ENCODE results near the gene APOH.

Gene APOH, protein sequence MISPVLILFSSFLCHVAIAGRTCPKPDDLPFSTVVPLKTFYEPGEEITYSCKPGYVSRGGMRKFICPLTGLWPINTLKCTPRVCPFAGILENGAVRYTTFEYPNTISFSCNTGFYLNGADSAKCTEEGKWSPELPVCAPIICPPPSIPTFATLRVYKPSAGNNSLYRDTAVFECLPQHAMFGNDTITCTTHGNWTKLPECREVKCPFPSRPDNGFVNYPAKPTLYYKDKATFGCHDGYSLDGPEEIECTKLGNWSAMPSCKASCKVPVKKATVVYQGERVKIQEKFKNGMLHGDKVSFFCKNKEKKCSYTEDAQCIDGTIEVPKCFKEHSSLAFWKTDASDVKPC

DNA sequence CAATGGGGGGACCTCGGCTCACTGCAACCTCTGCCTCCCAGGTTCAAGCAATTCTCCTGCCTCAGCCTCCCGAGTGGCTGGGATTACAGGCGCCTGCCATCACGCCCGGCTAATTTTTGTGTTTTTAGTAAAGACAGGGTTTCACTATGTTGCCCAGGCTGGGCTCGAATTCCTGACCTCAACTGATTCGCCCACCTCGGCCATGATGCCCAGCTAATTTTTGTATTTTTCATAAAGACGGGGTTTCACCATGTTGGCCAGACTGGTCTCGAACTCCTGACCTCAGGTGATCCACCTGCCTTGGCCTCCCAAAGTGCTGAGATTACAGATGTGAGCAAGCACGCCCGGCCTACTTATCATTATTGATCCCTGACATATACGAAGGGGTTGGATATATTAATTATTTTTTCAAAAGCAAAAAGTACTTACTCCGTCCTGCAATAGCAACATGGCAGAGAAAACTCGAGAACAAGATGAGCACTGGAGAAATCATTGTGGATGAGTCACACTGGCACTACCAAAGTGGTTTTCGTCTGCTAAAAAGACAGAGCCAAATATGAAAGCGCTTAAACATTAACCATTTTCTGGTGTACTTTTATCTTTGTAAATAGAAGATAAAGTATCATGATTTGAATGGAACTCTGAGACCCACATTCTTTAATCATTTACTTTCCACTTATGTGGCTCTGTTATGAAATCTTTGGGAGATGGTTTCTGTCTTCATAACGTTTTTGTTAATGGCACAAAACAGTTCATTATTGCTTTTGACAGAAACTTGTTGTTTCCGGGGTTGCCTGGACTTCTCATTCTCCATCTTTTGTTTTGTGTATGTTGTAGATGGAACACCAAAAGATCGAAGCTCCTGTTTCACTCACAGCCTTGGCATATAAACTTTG, at the start of gene APOH:
Gene APOH (minus strand): TSS at position 529 of the 896 bp plus-strand sequence. CDS start 36 bp downstream, at position 493.
- no peaks in the 10 kb centered on the region for H4K20me1 ChIP-seq (ENCODE audit: insufficient read depth, low read length)
- H3K9ac ChIP-seq (ENCODE audit: low read length): no peak within 1 kb of the TSS
- H3K27me3 ChIP-seq (ENCODE audit: low read depth, low read length): peaks cover 17% of the 10 kb centered on the region
- H3K9me3 ChIP-seq (ENCODE audit: insufficient read depth, low read length): no peaks in the 10 kb centered on the region
- TF ChIP-seq, protein P1, sequence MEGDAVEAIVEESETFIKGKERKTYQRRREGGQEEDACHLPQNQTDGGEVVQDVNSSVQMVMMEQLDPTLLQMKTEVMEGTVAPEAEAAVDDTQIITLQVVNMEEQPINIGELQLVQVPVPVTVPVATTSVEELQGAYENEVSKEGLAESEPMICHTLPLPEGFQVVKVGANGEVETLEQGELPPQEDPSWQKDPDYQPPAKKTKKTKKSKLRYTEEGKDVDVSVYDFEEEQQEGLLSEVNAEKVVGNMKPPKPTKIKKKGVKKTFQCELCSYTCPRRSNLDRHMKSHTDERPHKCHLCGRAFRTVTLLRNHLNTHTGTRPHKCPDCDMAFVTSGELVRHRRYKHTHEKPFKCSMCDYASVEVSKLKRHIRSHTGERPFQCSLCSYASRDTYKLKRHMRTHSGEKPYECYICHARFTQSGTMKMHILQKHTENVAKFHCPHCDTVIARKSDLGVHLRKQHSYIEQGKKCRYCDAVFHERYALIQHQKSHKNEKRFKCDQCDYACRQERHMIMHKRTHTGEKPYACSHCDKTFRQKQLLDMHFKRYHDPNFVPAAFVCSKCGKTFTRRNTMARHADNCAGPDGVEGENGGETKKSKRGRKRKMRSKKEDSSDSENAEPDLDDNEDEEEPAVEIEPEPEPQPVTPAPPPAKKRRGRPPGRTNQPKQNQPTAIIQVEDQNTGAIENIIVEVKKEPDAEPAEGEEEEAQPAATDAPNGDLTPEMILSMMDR (IDR thresholded peaks at IDR 0.05; ENCODE audit: low read depth, low read length): no peak
- no peak for TF ChIP-seq EZH2phosphoT487 (IDR thresholded peaks at IDR 0.05; ENCODE audit: low read depth)
- no peaks in the 10 kb centered on the region for H3K4me1 ChIP-seq (ENCODE audit: low read length)
- H3K27ac ChIP-seq (ENCODE audit: low read length): no peak within 1 kb of the TSS
- H3K79me2 ChIP-seq (ENCODE audit: low read length): no peaks in the 10 kb centered on the region
- no peak within 1 kb of the TSS for H2AFZ ChIP-seq (ENCODE audit: low read depth, low read length)
- no peaks in the 10 kb centered on the region for H3K36me3 ChIP-seq (replicated peaks; ENCODE audit: low read depth, low read length)
- no peak within 1 kb of the TSS for H3K4me3 ChIP-seq (ENCODE audit: low read length)
- no peak within 1 kb of the TSS for H3K4me2 ChIP-seq (ENCODE audit: low read length)

DNA sequence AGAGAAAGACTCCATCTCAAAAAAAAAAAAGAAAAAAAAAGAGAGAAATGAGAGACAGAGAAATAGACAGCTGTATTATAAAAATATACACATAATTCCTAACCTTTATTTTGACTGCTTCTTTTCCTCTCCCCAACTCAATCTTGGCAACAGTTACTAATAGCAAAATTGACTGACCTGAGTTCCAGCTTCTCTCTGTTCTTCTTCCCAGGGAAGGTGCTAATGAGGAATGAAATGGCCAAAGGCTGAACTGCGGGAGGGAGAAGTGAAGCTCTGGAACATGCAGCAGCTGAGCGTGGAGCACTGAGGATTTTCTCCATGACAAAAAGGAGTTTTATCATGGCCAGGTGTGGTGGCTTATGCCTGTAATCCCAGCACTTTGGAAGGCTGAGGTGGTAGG, 48.0 kb upstream of the APOH start:
- Histone ChIP-seq H3K36me3 (replicated peaks; ENCODE audit: low read depth, low read length) (no peaks in the 10 kb centered on the region), H4K20me1 (ENCODE audit: insufficient read depth, low read length) (no peaks in the 10 kb centered on the region), H3K4me3 (ENCODE audit: low read length) (no peak overlapping the region), H2AFZ (ENCODE audit: low read depth, low read length) (no peak overlapping the region), H3K27ac (ENCODE audit: low read length) (no peak overlapping the region), H3K79me2 (ENCODE audit: low read length) (no peaks in the 10 kb centered on the region), H3K9ac (ENCODE audit: low read length) (no peak overlapping the region), H3K4me2 (ENCODE audit: low read length) (no peak overlapping the region), H3K4me1 (ENCODE audit: low read length) (no peaks in the 10 kb centered on the region), H3K27me3 (ENCODE audit: low read depth, low read length) (peaks cover 3% of the 10 kb centered on the region; the same call in 1 of the 2 replicates), H3K9me3 (ENCODE audit: insufficient read depth, low read length) (no peaks in the 10 kb centered on the region)
- TF ChIP-seq, protein P1 (IDR thresholded peaks at IDR 0.05; ENCODE audit: low read depth, low read length): no peak
- no peak for TF ChIP-seq EZH2phosphoT487 (IDR thresholded peaks at IDR 0.05; ENCODE audit: low read depth)

DNA sequence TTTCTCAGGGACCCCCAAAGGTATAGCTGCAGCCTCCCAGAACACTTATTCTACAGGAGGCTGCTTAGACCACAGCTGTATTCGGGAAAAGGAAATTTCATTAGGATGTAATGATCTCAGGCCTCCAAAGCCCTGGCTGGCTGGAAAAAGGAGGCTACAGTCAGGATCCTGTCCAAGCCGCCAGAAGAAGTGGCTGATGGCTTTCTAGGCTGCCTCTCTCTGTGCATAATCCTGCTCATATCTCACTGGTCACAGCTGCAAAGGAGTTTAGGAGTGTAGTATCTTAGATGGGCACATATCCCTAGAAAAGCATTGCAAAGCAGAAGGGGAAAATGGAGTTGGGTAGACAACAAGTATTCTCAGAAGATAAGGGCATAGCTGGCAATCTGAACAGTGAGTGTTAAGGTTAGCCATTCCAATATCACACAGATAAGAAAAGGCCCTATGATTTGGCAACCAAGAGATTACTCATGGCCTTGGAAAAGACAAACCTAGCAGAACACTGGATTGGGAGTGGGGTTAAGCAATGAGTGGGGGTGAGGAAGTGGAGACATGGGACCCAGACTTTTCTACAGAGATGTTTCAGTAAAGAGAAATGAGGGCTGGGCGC, 47.2 kb upstream of the APOH start:
- H3K4me1 ChIP-seq (ENCODE audit: low read length): no peaks in the 10 kb centered on the region
- no peaks in the 10 kb centered on the region for H3K79me2 ChIP-seq (ENCODE audit: low read length)
- no peak overlapping the region for H3K9ac ChIP-seq (ENCODE audit: low read length)
- no peaks in the 10 kb centered on the region for H3K36me3 ChIP-seq (replicated peaks; ENCODE audit: low read depth, low read length)
- H3K4me2 ChIP-seq (ENCODE audit: low read length): no peak overlapping the region
- no peak overlapping the region for H3K4me3 ChIP-seq (ENCODE audit: low read length)
- no peak overlapping the region for H2AFZ ChIP-seq (ENCODE audit: low read depth, low read length)
- H3K9me3 ChIP-seq (ENCODE audit: insufficient read depth, low read length): no peaks in the 10 kb centered on the region
- H4K20me1 ChIP-seq (ENCODE audit: insufficient read depth, low read length): no peaks in the 10 kb centered on the region
- TF ChIP-seq, protein P1 (IDR thresholded peaks at IDR 0.05; ENCODE audit: low read depth, low read length): no peak
- no peak for TF ChIP-seq EZH2phosphoT487 (IDR thresholded peaks at IDR 0.05; ENCODE audit: low read depth)
- peaks cover 3% of the 10 kb centered on the region; the same call in 1 of the 2 replicates for H3K27me3 ChIP-seq (ENCODE audit: low read depth, low read length)
- H3K27ac ChIP-seq (ENCODE audit: low read length): no peak overlapping the region
